Activated T-cell treated with anti-CD3 and anti-CD28 coated beads for 4 hours (primary cell): Measurements from ENCODE around the gene MCOLN2.

Source experiments
- DNase-seq: peaks from one replicate; pipeline ENCODE4 v3.0.0-alpha.2; 2020

Gene MCOLN2

DNA sequence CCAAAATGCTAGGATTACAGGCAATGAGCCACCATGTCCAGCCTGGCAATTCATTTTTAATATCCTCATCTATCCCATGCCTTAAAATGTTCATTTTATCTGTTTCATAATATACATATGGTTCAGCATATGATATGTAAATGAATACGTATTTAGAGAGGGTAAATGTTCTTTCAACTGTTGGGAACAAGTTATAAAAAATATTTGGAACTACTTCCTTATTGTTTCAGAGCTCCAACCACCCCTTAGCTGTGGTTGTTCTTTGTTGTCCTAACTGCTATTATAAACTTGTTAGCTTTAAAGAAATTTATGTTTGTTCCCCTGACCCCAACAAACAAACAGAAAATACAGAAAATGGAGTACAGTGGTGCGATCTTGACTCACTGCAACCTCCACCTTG lies 14.5 kb downstream of the MCOLN2 start:
- DNase-seq, result no peak

DNA sequence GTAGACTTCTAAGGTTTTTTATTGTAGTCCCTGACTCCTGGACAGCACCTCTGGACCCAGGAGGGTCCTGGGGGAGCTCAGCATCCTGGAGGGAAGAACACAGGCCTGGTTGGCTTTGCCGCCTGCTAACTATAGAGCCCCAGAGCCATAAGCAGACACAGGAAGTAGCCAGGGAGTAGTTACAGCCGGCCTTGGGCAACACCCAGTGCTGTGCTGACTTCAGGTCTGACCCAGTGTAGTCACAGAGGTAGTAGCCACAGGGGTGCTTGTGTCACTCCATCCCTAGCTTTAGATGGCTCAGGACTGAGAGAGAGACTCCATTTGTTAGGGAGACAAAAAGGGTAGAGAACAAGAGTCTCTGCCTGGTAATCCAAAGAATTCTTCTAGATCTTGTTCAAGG lies 21.9 kb downstream of the MCOLN2 start:
- no peak for DNase-seq

DNA sequence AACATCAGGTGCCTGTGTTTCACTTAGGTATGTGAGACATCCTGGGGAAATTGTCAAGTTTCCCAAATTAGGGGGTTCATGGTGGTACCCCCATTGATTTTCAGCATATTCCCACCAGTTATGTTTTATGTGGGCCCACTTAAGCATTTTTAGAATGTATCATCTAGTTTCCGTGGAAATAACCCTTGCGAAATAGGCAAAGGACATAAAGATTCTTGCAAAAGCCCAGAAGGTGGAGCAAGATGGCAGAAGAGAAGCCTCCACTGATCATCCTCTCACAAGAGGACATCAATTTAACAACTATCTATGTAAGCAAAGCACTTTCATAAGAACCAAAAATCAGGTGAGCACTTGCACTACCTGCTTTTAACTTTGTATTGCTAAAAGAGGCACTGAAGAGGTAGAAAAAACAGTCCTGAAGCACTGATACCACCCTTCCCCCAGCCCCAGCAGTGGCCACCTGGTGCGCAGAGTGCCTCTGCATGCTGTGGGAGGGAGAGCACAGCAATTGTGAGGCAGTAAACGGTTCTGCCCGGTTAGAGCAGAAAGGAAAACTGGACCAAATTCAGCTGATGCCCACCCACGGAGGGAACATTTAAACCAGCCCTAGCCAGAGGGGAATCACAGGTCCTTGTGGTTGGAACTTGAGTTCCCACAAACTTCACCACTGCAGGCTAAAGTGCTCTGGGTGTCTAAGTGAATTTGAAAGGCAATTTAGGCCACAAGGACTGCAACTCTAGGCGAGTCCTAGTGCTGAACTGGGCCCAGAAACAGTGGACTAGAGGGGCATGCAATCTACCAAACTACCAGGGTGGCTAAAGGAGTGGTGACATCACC lies 23.2 kb downstream of the MCOLN2 start:
- no peak for DNase-seq

DNA sequence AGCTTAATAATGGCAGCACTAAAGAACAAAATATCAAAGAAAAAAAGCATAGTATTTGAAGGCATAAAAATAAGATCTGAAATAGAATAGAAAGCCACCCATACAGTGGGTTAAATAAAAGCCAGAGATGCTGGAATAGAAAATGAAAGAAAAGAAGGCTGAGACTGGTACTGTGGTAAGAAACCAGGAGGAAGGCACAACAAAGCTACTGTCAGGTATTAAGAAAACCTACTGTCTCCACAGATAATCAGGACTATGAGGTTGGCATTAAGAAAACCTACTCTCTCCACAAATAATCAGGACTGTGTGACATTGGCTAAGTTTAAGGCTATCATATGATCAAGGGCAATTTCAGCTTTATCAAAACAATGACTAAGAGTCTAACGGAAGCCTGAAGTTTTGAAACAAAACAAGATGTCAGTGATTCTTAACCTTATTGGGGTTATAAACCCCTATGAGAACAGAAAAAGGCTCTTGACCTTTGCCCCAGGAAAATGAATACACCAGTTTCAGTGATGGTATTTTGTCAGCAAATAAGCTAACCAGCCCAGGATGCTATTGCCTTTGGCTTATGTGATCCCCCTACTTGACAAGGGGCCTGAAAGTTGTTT lies 24.4 kb downstream of the MCOLN2 start:
- DNase-seq, result no peak

DNA sequence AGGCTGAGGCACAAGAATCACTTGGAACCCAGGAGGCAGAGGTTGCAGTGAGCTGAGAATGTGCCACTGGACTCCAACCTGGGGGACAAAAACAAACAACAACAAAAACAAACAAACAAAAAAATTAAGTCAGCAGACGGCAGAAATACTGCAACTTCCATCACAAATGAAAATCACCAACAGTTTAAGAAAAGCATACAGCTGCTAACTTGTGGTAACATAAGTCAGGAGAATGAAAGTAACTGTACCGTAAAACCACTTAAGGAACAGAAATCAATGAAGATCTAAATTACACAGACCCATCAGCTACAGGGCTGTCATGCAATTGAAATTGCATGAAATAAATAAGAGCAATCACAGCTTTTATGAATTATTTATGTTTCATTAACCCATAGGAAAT lies 25.0 kb downstream of the MCOLN2 start:
- DNase-seq, result no peak

DNA sequence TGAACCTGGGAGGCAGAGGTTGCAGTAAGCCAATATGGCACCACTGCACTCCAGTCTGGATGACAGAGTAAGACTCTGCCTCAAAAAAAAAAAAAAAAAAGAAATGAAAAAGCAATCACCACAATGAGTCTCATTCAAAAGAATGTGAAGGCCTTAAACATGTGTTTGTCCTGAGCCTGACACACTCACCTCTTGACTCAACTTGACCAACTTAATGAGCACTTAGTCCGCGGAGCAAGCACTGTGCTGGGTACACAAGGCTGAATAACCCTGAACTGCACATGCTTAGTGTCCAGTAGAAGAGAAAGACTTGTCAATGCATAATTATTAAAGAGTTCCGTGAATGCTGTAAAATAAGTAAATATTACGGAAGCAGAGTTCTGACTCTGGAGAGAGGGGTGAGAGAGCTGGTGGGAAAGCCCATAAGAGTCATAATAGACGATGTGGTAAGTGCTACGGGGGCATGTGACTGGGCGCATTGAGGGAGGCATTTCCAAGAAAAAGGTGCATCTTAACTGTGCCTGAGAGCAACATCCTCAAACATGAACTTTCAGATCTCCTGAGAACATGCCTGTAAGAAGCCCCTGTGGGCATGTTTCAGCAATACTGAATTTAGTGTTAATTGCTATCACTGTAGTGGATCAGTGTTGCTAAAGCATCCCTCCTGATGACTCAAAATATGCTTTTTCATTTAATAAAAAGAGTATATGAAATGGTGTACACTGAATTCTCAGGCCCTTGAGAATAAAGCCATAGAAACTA lies 27.2 kb downstream of the MCOLN2 start:
- DNase-seq, result no peak

DNA sequence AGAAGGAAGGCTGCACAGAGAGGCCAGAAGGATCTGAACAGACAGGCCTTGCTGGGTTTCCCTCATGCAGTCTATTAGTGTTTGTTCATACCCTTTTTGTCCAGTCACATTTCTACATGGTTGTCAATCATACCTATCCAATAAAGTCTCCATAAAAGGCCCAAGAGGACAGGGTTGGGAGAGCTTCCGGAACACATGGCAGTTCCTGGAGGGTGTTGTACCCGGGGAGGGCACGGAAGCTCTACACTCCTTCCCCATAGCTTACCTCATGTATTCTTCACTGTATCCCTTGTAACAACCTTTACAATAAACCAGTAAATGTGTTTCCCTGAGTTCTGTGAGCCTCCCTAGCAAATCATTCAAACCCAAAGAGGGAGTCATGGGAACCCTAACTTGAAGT lies 28.0 kb downstream of the MCOLN2 start:
- no peak for DNase-seq

DNA sequence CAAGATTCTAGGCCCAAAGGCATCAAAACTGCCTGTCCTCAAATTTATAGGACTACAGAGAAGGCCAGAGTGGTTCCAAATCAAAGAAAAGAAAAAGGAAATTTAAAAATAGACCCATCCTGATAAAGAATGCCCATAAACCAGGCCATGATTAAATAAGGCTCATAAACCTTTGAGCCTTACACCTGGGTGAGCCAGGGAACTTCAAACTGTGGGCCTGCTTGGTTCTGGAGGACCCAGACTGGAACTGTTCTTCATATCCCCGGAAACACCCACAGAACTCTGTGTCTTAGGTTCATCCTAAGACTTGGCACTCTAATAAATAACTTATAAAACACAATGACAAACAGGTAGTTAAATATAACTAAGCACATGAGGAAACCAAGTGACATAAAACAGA lies 28.8 kb downstream of the MCOLN2 start:
- DNase-seq, result no peak

DNA sequence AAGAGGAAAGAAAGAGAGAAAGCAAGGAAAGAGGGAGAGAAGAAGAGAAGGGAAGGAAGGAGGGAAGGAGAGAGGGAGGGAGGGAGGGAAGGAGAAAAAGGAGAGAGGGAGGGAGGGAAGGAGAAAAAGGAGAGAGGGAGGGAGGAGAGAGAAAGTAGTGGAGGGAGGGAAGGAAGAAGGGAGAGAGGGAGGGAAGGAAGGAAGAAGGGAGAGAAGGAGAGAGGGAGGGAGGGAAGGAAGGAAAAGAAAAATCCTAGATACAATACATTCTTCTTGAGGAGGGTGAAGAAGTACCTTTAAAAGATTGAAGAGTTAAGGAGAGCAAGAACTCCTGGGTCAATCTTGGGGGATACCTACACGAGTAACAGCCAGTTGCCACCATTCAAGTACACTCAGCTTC lies 29.2 kb downstream of the MCOLN2 start:
- no peak for DNase-seq

DNA sequence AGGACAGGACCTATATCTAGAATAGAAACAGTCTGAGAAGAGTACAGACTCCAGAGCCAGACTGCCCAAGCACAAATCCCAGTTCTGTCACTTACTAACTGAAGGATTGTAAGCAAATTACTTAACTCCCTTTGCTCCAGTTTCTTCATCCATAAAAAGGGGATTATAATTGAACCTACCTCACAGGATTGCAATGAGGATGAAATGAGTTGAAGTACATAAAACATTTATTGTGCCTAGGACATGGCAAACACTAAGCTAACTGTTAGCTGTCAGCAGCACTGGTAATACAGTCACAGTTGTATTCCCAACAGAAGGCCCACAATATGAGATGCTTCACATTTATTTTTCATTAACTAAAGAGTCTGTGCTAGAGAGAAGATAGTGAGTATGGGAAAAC lies 33.9 kb downstream of the MCOLN2 start:
- no peak for DNase-seq

DNA sequence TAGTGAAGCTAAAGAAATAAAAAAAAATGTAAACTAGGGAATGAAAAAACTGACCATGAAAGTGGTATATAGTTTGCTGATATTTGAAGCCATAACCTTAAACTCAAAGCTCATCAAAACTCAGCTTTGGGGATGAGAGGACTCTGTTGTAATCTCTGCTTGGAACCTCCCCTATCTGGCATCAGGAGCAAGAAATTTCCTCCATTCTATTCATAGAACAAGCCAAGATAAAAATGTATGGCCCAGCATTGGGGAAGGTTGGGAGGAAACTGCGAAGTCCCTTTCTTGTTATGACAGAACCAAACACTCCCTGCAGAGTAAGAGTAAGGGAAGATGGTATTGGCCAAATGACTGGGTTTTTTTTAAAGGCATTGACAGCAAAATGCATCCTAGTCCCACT lies 35.6 kb downstream of the MCOLN2 start:
- no peak for DNase-seq

DNA sequence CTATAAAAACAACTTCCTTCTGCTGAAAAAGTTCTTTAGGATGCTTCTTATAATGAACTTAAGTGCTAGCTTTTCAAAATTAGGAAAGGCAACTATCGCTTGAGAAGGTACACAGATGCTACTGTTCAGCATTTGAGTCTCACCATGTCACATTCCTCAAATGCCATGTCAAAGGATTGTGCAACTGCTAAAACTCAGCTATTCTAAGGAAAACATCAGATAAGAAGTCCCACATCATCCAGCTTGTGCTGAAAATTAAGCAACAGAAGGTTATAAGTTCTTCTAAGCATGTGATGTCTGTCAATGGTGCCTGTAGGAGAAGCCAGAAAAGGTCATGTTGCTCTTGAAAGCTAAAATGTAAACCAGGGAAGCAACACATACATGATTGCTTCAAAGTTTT lies 36.5 kb downstream of the MCOLN2 start:
- DNase-seq, result no peak

DNA sequence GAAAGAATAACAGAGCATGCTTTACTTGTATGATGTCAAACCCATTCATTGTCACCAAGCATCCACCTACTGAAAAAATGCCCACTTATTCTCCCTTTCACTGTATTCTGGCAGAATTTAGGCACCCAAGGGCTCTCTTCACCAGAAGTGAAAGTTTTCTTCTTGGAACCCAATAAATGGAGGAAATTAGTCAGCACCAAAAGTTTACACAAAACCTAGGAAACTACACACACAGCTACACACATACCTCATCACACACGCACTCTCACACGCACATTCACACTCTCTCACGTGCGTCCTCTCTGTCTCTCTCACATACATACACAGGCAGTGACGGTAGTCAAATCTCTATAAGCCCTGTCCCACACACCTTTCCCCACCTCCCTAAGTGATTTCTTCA lies 37.6 kb downstream of the MCOLN2 start:
- no peak for DNase-seq

DNA sequence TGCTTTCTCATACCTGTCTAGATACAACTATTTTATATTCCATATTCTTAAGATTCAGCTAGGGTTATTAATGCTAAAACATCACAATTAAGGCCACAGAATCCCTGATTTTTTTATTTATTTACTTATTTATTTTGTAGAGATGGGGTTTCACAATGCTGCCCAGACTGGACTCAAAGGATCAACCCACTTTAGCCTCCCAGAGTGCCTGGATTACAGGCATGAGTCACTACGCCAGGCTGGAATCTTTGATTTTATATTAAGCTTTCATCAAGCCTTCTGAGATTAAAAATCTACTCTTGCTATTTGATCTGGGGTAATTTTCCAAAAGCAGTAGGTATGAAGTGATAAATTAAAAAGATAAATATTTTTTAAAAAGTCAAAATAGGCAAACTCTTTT lies 38.9 kb downstream of the MCOLN2 start:
- no peak for DNase-seq

DNA sequence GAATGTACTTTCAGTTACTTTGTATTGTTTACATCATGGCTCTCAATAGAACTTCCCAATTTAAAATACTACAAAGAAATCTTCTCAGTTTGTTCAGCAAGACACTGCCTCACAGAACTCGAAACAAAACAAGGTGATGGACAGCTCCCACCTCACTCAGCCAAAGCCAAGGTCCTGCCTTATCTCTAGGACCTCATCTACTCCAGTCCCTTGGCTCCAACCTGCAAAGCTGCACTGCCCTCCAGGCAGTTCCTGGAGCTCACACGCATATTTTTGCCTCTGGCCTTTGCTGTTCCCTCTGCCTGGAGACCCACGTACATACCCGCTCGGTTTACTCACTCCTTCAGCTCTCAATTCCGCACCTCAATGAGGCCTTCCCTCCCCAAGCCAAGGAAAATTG lies 40.3 kb downstream of the MCOLN2 start:
- DNase-seq, result no peak

DNA sequence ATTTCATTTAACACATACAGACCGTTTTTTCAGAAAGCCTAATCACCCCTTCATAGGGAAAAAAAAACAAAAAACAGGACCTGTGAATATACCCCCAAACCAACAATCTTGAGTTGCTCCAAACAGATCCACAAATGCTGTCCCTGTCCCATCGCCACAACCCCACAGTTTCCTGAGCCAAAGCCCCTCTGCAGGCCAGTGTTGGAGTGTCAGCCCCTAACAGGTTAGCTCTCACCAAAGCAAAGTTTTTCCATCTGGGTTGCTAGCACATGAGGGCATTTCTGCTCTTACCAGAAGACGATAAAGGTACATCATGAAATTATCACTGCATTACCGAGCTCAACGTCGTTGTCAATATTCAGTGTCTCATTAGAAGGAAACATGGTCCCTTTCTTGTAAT lies 40.8 kb downstream of the MCOLN2 start:
- no peak for DNase-seq

DNA sequence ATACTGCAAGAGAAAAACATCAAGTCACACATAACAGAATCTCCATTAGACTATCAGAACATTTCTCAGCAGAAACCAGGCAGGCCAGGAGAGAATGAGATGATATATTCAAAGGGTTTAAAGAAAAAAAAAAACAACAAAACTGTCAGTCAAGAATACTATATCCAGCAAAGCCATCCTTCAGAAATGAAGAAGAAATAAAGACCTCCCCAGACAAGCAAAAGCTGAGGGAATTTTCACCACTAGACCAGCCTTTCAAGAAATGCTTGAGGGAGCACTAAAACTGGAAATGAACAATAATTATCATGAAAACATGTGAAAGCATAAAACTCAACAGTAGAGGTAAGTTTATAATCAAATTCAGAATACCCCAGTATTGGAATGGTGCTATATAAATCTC lies 47.2 kb downstream of the MCOLN2 start:
- no peak for DNase-seq

DNA sequence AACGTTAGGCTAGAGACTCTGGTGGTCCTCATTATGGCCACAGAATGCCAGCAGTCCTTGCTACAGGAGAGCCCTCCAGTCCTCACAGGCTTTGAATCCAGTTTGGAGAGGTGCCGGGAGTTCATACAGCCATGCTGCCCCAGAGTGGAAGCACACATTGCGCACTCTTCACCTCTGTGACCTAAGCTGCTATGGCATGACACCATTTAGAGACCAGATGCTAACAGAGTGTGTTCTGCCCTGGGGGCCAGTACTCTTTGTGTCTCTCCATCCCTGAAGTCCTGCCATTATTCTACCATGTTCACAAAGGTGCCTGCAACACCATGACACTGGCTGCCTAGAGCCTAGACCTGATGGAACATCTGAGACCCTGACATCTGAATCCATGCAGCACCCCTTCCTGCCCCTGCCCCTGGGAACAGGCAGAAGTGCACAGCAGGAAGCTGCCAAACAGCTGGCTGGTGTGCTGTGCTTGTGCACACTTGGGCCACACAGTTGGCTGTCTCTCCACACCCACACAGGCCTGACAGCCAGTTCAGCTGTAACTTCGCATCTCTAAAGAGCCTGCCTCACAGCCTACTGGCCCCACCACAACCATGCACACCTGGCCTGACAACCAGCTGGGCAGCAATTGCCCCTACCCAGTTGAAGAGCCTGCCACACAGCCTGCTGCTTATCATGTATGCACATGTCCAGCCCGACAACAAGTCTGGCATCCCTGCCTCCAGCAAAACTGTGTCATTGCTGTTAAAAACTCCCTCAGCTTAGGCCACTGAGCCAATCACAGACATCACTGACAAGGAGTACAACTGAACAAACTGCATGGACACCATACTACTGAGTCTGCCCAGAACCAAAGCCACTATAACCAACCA lies 49.1 kb downstream of the MCOLN2 start:
- no peak for DNase-seq

DNA sequence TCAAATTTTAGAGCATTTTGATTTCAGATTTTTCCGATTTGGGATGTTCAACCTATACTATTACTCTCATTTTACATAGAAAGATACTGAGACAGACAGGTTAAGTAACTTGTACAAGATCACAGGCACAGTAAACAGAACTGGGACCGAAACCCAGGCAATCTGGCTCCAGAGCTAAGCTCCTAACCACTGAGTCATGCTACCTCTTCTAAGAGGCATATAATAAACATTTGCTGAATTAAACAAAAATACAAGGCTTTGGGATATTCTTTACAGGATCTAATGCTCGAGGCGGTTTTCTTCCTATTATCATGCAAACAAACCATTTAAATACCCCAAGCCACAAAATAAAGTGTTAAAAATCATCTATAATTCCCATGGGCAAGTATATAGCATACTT lies 50.3 kb downstream of the MCOLN2 start:
- DNase-seq, result no peak

DNA sequence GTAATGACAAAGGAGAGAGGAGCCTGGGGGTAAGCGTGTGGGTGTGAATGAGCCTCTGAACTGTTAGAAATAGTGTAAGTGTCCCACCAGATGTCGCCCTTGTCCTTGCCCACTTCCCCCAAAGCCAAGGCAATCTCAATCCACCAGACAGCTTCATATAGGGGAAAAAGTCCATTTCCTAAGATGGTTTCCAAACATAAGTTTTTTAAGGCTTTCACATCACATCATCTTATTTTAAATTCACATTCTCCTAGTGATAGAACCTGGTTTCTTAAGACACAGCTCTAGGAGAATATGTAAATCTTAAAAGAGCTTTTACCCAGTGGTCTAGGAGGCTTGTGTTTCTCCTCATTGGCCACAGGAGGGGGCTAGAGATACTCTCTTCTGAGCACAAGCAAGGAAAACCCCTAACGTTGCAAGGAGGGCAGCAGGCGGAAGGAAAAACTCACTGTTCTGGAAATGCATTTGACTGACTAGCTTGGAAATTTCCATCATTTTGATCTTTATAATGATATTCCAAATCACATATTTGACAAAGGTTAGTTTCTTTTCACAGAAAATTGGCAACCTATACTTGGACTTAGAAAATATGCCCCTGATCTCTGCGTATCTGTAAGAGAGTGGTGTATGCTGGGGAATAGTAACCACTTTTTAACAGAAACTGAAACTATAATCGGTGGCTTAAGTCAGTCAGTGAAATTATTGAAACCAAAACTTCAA lies 52.0 kb downstream of the MCOLN2 start:
- peak; percentile 65 for DNase-seq

DNA sequence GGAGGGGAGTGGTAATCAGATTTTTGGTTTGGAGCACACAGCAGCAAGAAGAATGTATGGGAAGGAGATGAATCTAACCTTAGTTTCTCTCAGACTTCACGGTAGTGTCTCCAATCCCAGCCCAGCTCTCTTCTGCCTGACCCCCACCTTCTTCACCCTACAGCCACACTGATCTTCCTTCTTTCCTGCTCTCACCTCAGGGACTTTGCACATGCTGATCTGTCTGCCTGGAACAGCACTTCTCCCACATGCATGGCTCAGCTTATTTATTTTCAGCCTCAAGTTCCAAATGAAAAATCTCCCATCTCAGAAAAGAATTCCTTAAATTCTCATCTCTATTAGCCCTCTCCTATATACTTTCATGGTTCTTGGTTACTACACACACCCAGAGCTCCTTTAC lies 55.1 kb downstream of the MCOLN2 start:
- no peak for DNase-seq

DNA sequence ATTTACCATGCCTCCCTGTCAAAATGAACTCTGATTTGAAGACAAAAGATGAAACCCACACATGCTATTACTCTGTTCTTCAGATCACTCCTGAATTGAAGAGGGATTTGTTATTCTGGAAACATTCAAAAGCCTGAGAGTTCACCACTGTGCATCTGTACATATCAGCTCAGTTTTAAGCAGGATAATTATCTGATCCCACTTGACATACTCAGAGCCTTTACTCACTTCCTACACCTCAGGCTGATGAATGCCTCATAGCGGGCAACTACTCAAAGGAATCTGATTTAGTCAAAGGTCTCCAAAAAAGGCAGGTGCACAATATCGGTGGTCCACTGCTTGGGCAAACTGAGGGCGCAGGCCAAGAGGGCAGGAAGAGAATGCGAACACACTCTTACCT lies 56.4 kb downstream of the MCOLN2 start:
- DNase-seq, result no peak
